Erythroblast (primary cell): ENCODE measurements around the gene ITIH4.

ENCODE experiments used
- DNase-seq, 2 experiments: peaks; one replicate each; lab custom pipeline; 2025; lab: John Stamatoyannopoulos, UW
- GATA1 ChIP-seq: IDR thresholded peaks from 2 replicates; pipeline ENCODE4 v1.6.1; 2011; ENCODE audit warnings: low read depth, mild to moderate bottlenecking, control low read depth, low read length, moderate library complexity
- POLR2A ChIP-seq: IDR thresholded peaks from 2 replicates; pipeline ENCODE4 v1.6.1; 2011; ENCODE audit warnings: mild to moderate bottlenecking, low read length

Gene ITIH4

GRCh38 chr3:52775877-52776276 lies 54.6 kb downstream of the ITIH4 start:
- TF ChIP-seq GATA1 (no peak), POLR2A (no peak)
- DNase-seq = no peak

GRCh38 chr3:52774901-52775864 lies 55.3 kb downstream of the ITIH4 start:
- TF ChIP-seq POLR2A (no peak), GATA1 (no peak)
- peak; percentile 59 to 60 for DNase-seq

- DNase-seq = no peak
- no peak for TF ChIP-seq GATA1
- no peak for TF ChIP-seq POLR2A
These were observed 56.3 kb downstream of the ITIH4 start for GRCh38 chr3:52774066-52774713.

- no peak for DNase-seq
- TF ChIP-seq POLR2A = no peak
- no peak for TF ChIP-seq GATA1
These were observed 57.0 kb downstream of the ITIH4 start for GRCh38 chr3:52773361-52774065.

- DNase-seq = no peak
- no peak for TF ChIP-seq GATA1
- TF ChIP-seq POLR2A = no peak
These were observed 58.8 kb downstream of the ITIH4 start for GRCh38 chr3:52771702-52772101.

GRCh38 chr3:52771334-52771681 lies 59.2 kb downstream of the ITIH4 start:
- TF ChIP-seq POLR2A (peak; percentile 70), GATA1 (no peak)
- no peak for DNase-seq

- DNase-seq = peak; percentile 91 to 94
- TF ChIP-seq GATA1 (no peak), POLR2A (peak; percentile 97)
These were observed 59.8 kb downstream of the ITIH4 start, which contains the start of gene NEK4 for GRCh38 chr3:52770496-52771333. NEK4 (minus strand) TSS chr3:52770940; CDS start chr3:52770746, 194 bp downstream.

- TF ChIP-seq GATA1 = no peak
- TF ChIP-seq POLR2A = no peak
- DNase-seq = peak; percentile 34 to 47
These were observed 60.6 kb downstream of the ITIH4 start for GRCh38 chr3:52769786-52770455.

GRCh38 chr3:52763466-52763865 lies 67.0 kb downstream of the ITIH4 start:
- peak; percentile 67 to 77 for DNase-seq
- TF ChIP-seq POLR2A (no peak), GATA1 (no peak)
